Common myeloid progenitor, CD34-positive (primary cell): ENCODE results near the gene MEIOB.

ENCODE experiments used
- CTCF ChIA-PET: fragments of 350-600 bp; sonication (Branson Sonifier 250); formaldehyde crosslinking; loops from one replicate; lab custom pipeline; 2021; ENCODE audit warnings: antibody characterized with exemption; lab: Charles Lee
- POLR2A ChIA-PET: fragments of 350-600 bp; sonication (Branson Sonifier 250); formaldehyde crosslinking; loops from one replicate; lab custom pipeline; 2021; ENCODE audit warnings: antibody characterized with exemption; lab: Charles Lee
- DNase-seq, 3 donors: peaks; one replicate each; pipeline versions ENCODE4 v3.0.0 to v3.0.0-alpha.2; 2013
- H3K27ac ChIP-seq, 2 experiments: 1 replicate in 1 of 2; 2 replicates in 1 of 2; pipeline ENCODE4 v1.7.0; 2013; ENCODE audit warnings: inconsistent platforms in 2 of 2, low read length in 2 of 2, mild to moderate bottlenecking in 2 of 2, low read depth in 1 of 2, moderate library complexity in 1 of 2; ENCODE audit not compliant: severe bottlenecking in 2 of 2, insufficient read depth in 1 of 2, poor library complexity in 1 of 2
- H3K27me3 ChIP-seq, 5 experiments: replicated peaks in 2 of 5; 1 replicate in 3 of 5; 2 replicates in 2 of 5; pipeline versions ENCODE4 v1.6.1 to v1.7.0; 2013; ENCODE audit warnings: low read length in 4 of 5, mild to moderate bottlenecking in 2 of 5, moderate library complexity in 2 of 5, inconsistent platforms in 1 of 5; ENCODE audit not compliant: insufficient read depth in 5 of 5, control insufficient read depth in 4 of 5
- H3K36me3 ChIP-seq, 4 experiments: 1 replicate in 2 of 4; 2 replicates in 2 of 4; pipeline versions ENCODE4 v1.6.1 to v1.7.0; 2013; ENCODE audit warnings: low read length in 3 of 4, control low read depth in 1 of 4, mild to moderate bottlenecking in 1 of 4; ENCODE audit not compliant: control insufficient read depth in 4 of 4, insufficient read depth in 4 of 4
- H3K4me1 ChIP-seq, 4 experiments: 1 replicate in 3 of 4; 2 replicates in 1 of 4; pipeline versions ENCODE4 v1.6.1 to v1.7.1; 2013; ENCODE audit warnings: low read length in 3 of 4, mild to moderate bottlenecking in 3 of 4, control low read depth in 1 of 4, inconsistent platforms in 1 of 4, moderate library complexity in 1 of 4; ENCODE audit not compliant: control insufficient read depth in 4 of 4, insufficient read depth in 4 of 4; ENCODE audit errors: control extremely low read depth in 1 of 4
- H3K4me3 ChIP-seq, 7 experiments: 1 replicate in 4 of 7; 2 replicates in 3 of 7; pipeline versions ENCODE4 v1.5.1 to v1.7.0; 2013; ENCODE audit warnings: mild to moderate bottlenecking in 7 of 7, low read length in 6 of 7, moderate library complexity in 6 of 7, inconsistent platforms in 2 of 7, low read depth in 2 of 7, control low read depth in 1 of 7; ENCODE audit not compliant: insufficient read depth in 4 of 7, control insufficient read depth in 1 of 7; ENCODE audit errors: extremely low read depth in 1 of 7
- H3K9me3 ChIP-seq, 5 experiments: 1 replicate in 4 of 5; 2 replicates in 1 of 5; pipeline versions ENCODE4 v1.6.1 to v1.7.1; 2013; ENCODE audit warnings: low read length in 4 of 5, mild to moderate bottlenecking in 2 of 5, inconsistent platforms in 1 of 5, low read depth in 1 of 5, moderate library complexity in 1 of 5; ENCODE audit not compliant: control insufficient read depth in 4 of 5, insufficient read depth in 2 of 5; ENCODE audit errors: control extremely low read depth in 1 of 5
- WGBS: methylation state at CpG from one replicate; pipeline ENCODE4 v1.1.5; 2013; ENCODE audit not compliant: insufficient coverage; 5-methylcytosine and 5-hydroxymethylcytosine counted together

MEIOB gene

GRCh38 chr16:1907226-1907860, 35.4 kb upstream of the MEIOB start:
- H3K4me3 ChIP-seq = no peak overlapping the region
- no peaks in the 10 kb centered on the region for H3K9me3 ChIP-seq
- peaks cover 0 to 57% (median 22%) of the 10 kb centered on the region in 5 experiments for H3K27me3 ChIP-seq
- H3K36me3 ChIP-seq = no peaks in the 10 kb centered on the region
- peaks cover 0 to 5% (median 2%) of the 10 kb centered on the region in 4 experiments for H3K4me1 ChIP-seq
- POLR2A ChIA-PET = no interaction called here
- DNase-seq = no peak
- WGBS = 65% methylated on average over 10 of the region's 17 CpGs
- CTCF ChIA-PET = interaction anchor here (1.1 kb wide), 1 partner anchor 50 kb away, joined by 4 read pairs; no protein-coding TSS in a partner anchor
- no peak overlapping the region for H3K27ac ChIP-seq

- Histone ChIP-seq H3K27ac (no peak overlapping the region), H3K9me3 (no peaks in the 10 kb centered on the region), H3K36me3 (no peaks in the 10 kb centered on the region), H3K4me3 (no peak overlapping the region), H3K27me3 (peaks cover 0 to 57% (median 22%) of the 10 kb centered on the region in 5 experiments), H3K4me1 (peaks cover 0 to 5% (median 2%) of the 10 kb centered on the region in 4 experiments)
- WGBS = 95% methylated on average over 4 of the region's 5 CpGs
- ChIA-PET CTCF (interaction anchor here (1.1 kb wide), 1 partner anchor 49 kb away, joined by 4 read pairs; no protein-coding TSS in a partner anchor), POLR2A (no interaction called here)
- DNase-seq = no peak
These were observed 34.8 kb upstream of the MEIOB start for GRCh38 chr16:1906846-1907165.

GRCh38 chr16:1906055-1906845, 34.3 kb upstream of the MEIOB start:
- no peaks in the 10 kb centered on the region for H3K36me3 ChIP-seq
- 69% methylated on average over 28 of the region's 31 CpGs for WGBS
- H3K27me3 ChIP-seq = peaks cover 0 to 57% (median 22%) of the 10 kb centered on the region in 5 experiments
- ChIA-PET POLR2A (no interaction called here), CTCF (interaction anchor here (1.1 kb wide), 1 partner anchor 49 kb away, joined by 4 read pairs; no protein-coding TSS in a partner anchor)
- no peaks in the 10 kb centered on the region for H3K9me3 ChIP-seq
- no peak overlapping the region for H3K4me3 ChIP-seq
- H3K27ac ChIP-seq = no peak overlapping the region
- peaks cover 0 to 5% (median 2%) of the 10 kb centered on the region in 4 experiments for H3K4me1 ChIP-seq
- no peak for DNase-seq

GRCh38 chr16:1903845-1904840, 32.2 kb upstream of the MEIOB start:
- DNase-seq = no peak
- no peak overlapping the region for H3K27ac ChIP-seq
- H3K9me3 ChIP-seq = no peaks in the 10 kb centered on the region
- H3K36me3 ChIP-seq = no peaks in the 10 kb centered on the region
- peaks cover 0 to 5% (median 2%) of the 10 kb centered on the region in 4 experiments for H3K4me1 ChIP-seq
- 85% methylated on average over 21 of the region's 22 CpGs for WGBS
- peaks cover 0 to 63% (median 21%) of the 10 kb centered on the region in 5 experiments for H3K27me3 ChIP-seq
- ChIA-PET CTCF (interaction anchor here (1.3 kb wide), 1 partner anchor 28 kb away, joined by 3 read pairs; no protein-coding TSS in a partner anchor), POLR2A (no interaction called here)
- H3K4me3 ChIP-seq = no peak overlapping the region

- WGBS = 80% methylated on average over 13 of the region's 13 CpGs
- ChIA-PET POLR2A (no interaction called here), CTCF (no interaction called here)
- Histone ChIP-seq H3K27me3 (peaks cover 0 to 59% (median 15%) of the 10 kb centered on the region in 5 experiments), H3K4me3 (no peak overlapping the region), H3K9me3 (no peaks in the 10 kb centered on the region), H3K27ac (no peak overlapping the region), H3K4me1 (peaks cover 0 to 2% (median 1%) of the 10 kb centered on the region in 4 experiments), H3K36me3 (no peaks in the 10 kb centered on the region)
- no peak for DNase-seq
These were observed 31.2 kb upstream of the MEIOB start for GRCh38 chr16:1903220-1903574.

GRCh38 chr16:1902547-1903219, 30.7 kb upstream of the MEIOB start:
- H3K9me3 ChIP-seq = no peaks in the 10 kb centered on the region
- H3K4me3 ChIP-seq = no peak overlapping the region
- DNase-seq = no peak
- peaks cover 0 to 54% (median 14%) of the 10 kb centered on the region in 5 experiments for H3K27me3 ChIP-seq
- no peak overlapping the region for H3K27ac ChIP-seq
- POLR2A ChIA-PET = no interaction called here
- WGBS = 83% methylated on average over 19 of the region's 20 CpGs
- no peaks in the 10 kb centered on the region for H3K4me1 ChIP-seq
- CTCF ChIA-PET = interaction anchor here (0.6 to 2.1 kb wide), 3 partner anchors 13 to 19 kb away, joined by 3 to 5 read pairs (median 3); no protein-coding TSS in a partner anchor
- H3K36me3 ChIP-seq = no peaks in the 10 kb centered on the region
